ENCODE measurements around the gene TCF4. TPM values are rescaled to one million over a fixed set of nuclear protein-coding genes. Genes with fewer than 3 reads are reported as not detected.

TCF4 gene
- polyA plus RNA-seq, 1 of the 3 experiments (the other 2 are of a cell fraction), result 39.1 TPM

- no peaks in the 10 kb centered on the region for H4K20me1 ChIP-seq (ENCODE audit: insufficient read depth)
- CTCF ChIA-PET, result interaction anchor here (0.8 to 7.1 kb wide), 6 partner anchors 11 to 1251 kb away, joined by 3 to 36 read pairs (median 4); no protein-coding TSS in a partner anchor
- POLR2A ChIA-PET, result interaction anchor here (2.6 to 7.1 kb wide), 2 partner anchors 13 to 23 kb away, joined by 12 to 85 read pairs; no protein-coding TSS in a partner anchor
- H3K9me2 ChIP-seq, result no peaks in the 10 kb centered on the region
- H3K79me2 ChIP-seq (ENCODE audit: insufficient read depth), result peaks cover 74% of the 10 kb centered on the region
- H3K9me3 ChIP-seq, result no peaks in the 10 kb centered on the region
- H3K4me3 ChIP-seq (ENCODE audit: low read depth in 2 of 2, low read length in 1 of 2), result no peak overlapping the region; a peak in 1 of 4 replicates
- H3F3A ChIP-seq (replicated peaks; ENCODE audit: insufficient read depth), result peaks cover 41% of the 10 kb centered on the region
- H3K4me2 ChIP-seq, result peak overlapping the region; percentile 79
- H3K27ac ChIP-seq (ENCODE audit: low read depth in 2 of 2, low read length in 1 of 2), result peak overlapping the region; percentile 95 to 100
- no peaks in the 10 kb centered on the region for H3K36me3 ChIP-seq (replicated peaks in 1 of 2; ENCODE audit: control insufficient read depth in 1 of 2, insufficient read depth in 2 of 2, low read length in 1 of 2)
- DNase-seq, result no peak
- H3K27me3 ChIP-seq (ENCODE audit: insufficient read depth), result no peaks in the 10 kb centered on the region
- TF ChIP-seq PBX3 (IDR thresholded peaks at IDR 0.05) (0 out of 2 replicates have a peak, but pooled peaks have one; percentile 5), EP300 (IDR thresholded peaks at IDR 0.05; ENCODE audit: borderline replicate concordance in 1 of 2, low read depth in 1 of 2, low read length in 1 of 2) (no peak)
- no peak overlapping the region for H2AFZ ChIP-seq (ENCODE audit: low read depth)
- H3K4me1 ChIP-seq (ENCODE audit: control insufficient read depth in 1 of 2, insufficient read depth in 2 of 2, low read depth in 1 of 2, low read length in 1 of 2), result peaks cover 40 to 44% of the 10 kb centered on the region in 2 experiments
- H3K9ac ChIP-seq, result peak overlapping the region; percentile 86
- WGBS (ENCODE audit: low lambda C conversion rate), result 33% methylated on average over 5 of the region's 5 CpGs
Measured at GRCh38 chr18:55324166-55324565, 263.8 kb downstream of the TCF4 start.

GRCh38 chr18:55323051-55323994, 264.7 kb downstream of the TCF4 start:
- Histone ChIP-seq H3K9me2 (no peaks in the 10 kb centered on the region), H3K27ac (ENCODE audit: low read depth in 2 of 2, low read length in 1 of 2) (peak overlapping the region; percentile 95 to 100), H3K4me1 (ENCODE audit: control insufficient read depth in 1 of 2, insufficient read depth in 2 of 2, low read depth in 1 of 2, low read length in 1 of 2) (peaks cover 40% of the 10 kb centered on the region in 2 experiments), H4K20me1 (ENCODE audit: insufficient read depth) (no peaks in the 10 kb centered on the region), H3K4me2 (peak overlapping the region; percentile 79), H3K9ac (peak overlapping the region; percentile 86), H3K9me3 (no peaks in the 10 kb centered on the region), H3K79me2 (ENCODE audit: insufficient read depth) (peaks cover 79% of the 10 kb centered on the region), H3K27me3 (ENCODE audit: insufficient read depth) (no peaks in the 10 kb centered on the region), H3F3A (replicated peaks; ENCODE audit: insufficient read depth) (peaks cover 36% of the 10 kb centered on the region), H3K36me3 (replicated peaks in 1 of 2; ENCODE audit: control insufficient read depth in 1 of 2, insufficient read depth in 2 of 2, low read length in 1 of 2) (no peaks in the 10 kb centered on the region), H2AFZ (ENCODE audit: low read depth) (peak overlapping the region; percentile 4; the same call in 1 of the 2 replicates), H3K4me3 (ENCODE audit: low read depth in 2 of 2, low read length in 1 of 2) (peak overlapping the region; percentile 78 to 80)
- ChIA-PET POLR2A (interaction anchor here (0.7 to 7.1 kb wide), 11 partner anchors 8 to 456 kb away, joined by 3 to 85 read pairs (median 7); no protein-coding TSS in a partner anchor), CTCF (interaction anchor here (0.8 to 7.1 kb wide), 17 partner anchors 9 to 1252 kb away, joined by 3 to 36 read pairs (median 4); no protein-coding TSS in a partner anchor)
- no peak for DNase-seq
- TF ChIP-seq FOSL2 (IDR thresholded peaks at IDR 0.05; ENCODE audit: borderline replicate concordance, low read depth) (no peak), EZH2phosphoT487 (IDR thresholded peaks at IDR 0.05; ENCODE audit: borderline replicate concordance, low read depth) (no peak), TCF12 (IDR thresholded peaks at IDR 0.05) (no peak), FOXM1 (IDR thresholded peaks at IDR 0.05; ENCODE audit: low read depth) (no peak)
- 16% methylated on average over 10 of the region's 10 CpGs for WGBS (ENCODE audit: low lambda C conversion rate)
